ENCODE data around the gene RFX4. TPM values are rescaled to one million over a fixed set of nuclear protein-coding genes. Genes with fewer than 3 reads are reported as not detected.

The RFX4 gene
- total and polyA plus RNA-seq, 2 donors (not counting 3 experiments of a cell fraction or from before 2014, with no cell fraction given) = not detected

- H3K36me3 ChIP-seq (ENCODE audit: control insufficient read depth in 2 of 2, extremely low read depth in 1 of 2, insufficient read depth in 2 of 2, low read length in 2 of 2) = no peaks in the 10 kb centered on the region
- H3K27me3 ChIP-seq (ENCODE audit: control insufficient read depth in 2 of 2, insufficient read depth in 2 of 2, low read length in 2 of 2) = peaks cover 0 to 2% of the 10 kb centered on the region in 2 experiments
- no peaks in the 10 kb centered on the region for H3K4me1 ChIP-seq (ENCODE audit: control insufficient read depth, extremely low read depth, insufficient read depth, low read length)
- H3K4me2 ChIP-seq (ENCODE audit: insufficient read depth, low read length) = no peak overlapping the region
- ChIA-PET POLR2A (no interaction called here), CTCF (no interaction called here)
- FAIRE-seq = no peak
- no peak overlapping the region for H3K9ac ChIP-seq (replicated peaks; ENCODE audit: extremely low read depth, insufficient read depth, low read length)
- BruUV-seq (replicated peaks) = no TSS peak
- no peak for DNase-seq (ENCODE audit: low read depth, low spot score)
- no peaks in the 10 kb centered on the region for H3K9me3 ChIP-seq (replicated peaks; ENCODE audit: control insufficient read depth, insufficient read depth, low read length)
- H3K4me3 ChIP-seq (replicated peaks in 1 of 3; ENCODE audit: insufficient read depth in 1 of 3, low read depth in 1 of 3, low read length in 3 of 3) = no peak overlapping the region
- H4K20me1 ChIP-seq (replicated peaks; ENCODE audit: control insufficient read depth, extremely low read depth, insufficient read depth, low read length) = no peaks in the 10 kb centered on the region
- H3K79me2 ChIP-seq (ENCODE audit: control insufficient read depth, insufficient read depth, low read length) = no peaks in the 10 kb centered on the region
- H2AFZ ChIP-seq (ENCODE audit: low read depth, low read length) = no peak overlapping the region
- dilution Hi-C loops (cut with MboI; ENCODE audit: extremely low pct_ligation_motif_present, low sequenced_read_pairs) = no loop called here
- no peak overlapping the region for H3K27ac ChIP-seq (ENCODE audit: insufficient read depth, low read depth, low read length)
- TF ChIP-seq POLR2AphosphoS5 (IDR thresholded peaks at IDR 0.05; ENCODE audit: insufficient read depth, low read depth, low read length) (no peak), MYC (IDR thresholded peaks at IDR 0.05; ENCODE audit: low read depth, low read length) (no peak), CTCF (IDR thresholded peaks at IDR 0.05; ENCODE audit: extremely low read depth in 1 of 2, insufficient read depth in 1 of 2, low read depth in 1 of 2, low read length in 2 of 2) (no peak), JUN (IDR thresholded peaks at IDR 0.05; ENCODE audit: borderline replicate concordance, insufficient read depth, insufficient read length, low read depth) (no peak), GATA2 (IDR thresholded peaks at IDR 0.05; ENCODE audit: insufficient read depth, insufficient read length, low read depth, low read length) (no peak), EZH2 (IDR thresholded peaks at IDR 0.05; ENCODE audit: borderline replicate concordance, low read depth, low read length, severe bottlenecking) (no peak), FOS (IDR thresholded peaks at IDR 0.05; ENCODE audit: borderline replicate concordance, insufficient read depth, low read length) (no peak), POLR2A (IDR thresholded peaks at IDR 0.05; ENCODE audit: low read depth, low read length) (no peak)
- no peaks in the 10 kb centered on the region for H3K9me1 ChIP-seq (replicated peaks; ENCODE audit: control insufficient read depth, extremely low read depth, insufficient read depth, low read length)
- intact Hi-C loops (cut with micrococcal nuclease) = no loop called here
Measured at GRCh38 chr12:106600503-106600902, 17.7 kb downstream of the RFX4 start.

All from endothelial cell of umbilical vein (primary cell).